GM21367 (cell line): ENCODE data around the gene CRMP1.

ENCODE experiments used
- ATAC-seq: cut with Tn5 transposase; IDR thresholded peaks from one replicate; pipeline ENCODE4 v1.9.1; 2021; ENCODE audit not compliant: unreplicated experiment

The CRMP1 gene

DNA sequence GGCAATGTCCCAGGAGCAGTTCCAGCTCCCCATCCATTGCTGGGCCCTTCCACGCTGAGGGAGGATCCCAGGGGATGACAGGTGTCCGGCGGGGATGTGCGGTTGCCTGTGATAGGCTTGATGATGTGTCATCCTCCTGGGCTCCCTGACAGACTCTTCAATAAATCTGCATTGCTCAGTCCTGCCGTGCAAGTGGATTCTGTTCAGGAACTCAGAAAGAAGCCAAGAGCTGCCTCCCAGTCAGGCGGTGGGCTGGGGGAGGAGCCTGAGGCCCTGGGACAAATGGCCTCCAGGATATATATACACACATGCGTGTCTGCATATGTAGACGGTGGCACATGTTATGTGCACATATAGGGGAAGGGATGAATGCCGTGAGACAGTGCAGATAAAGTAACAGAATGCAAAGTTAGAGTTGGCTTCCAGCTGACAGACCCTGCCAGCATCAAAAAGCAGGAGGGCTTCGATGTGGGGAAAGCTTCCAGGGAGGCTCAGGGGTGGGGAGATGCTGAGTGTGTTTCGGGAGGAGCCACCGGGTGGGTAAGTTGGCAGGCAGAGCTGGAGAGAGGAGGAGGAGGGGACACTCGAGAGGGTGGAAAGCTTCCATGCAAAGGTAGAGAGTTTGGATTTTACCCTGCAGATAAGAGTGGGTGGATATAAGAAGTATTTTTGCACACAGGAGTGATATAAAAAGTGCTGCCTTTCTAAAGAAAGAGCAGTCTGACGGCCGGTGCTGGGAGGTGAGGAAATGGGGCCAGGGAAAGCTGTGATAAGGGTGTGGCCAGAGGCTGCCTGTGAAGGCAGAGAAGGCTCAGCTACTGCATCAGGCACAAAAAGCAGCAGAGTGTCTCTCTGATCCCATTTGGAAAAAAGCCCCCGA, 28.5 kb upstream of the CRMP1 start:
- ATAC-seq = no peak

DNA sequence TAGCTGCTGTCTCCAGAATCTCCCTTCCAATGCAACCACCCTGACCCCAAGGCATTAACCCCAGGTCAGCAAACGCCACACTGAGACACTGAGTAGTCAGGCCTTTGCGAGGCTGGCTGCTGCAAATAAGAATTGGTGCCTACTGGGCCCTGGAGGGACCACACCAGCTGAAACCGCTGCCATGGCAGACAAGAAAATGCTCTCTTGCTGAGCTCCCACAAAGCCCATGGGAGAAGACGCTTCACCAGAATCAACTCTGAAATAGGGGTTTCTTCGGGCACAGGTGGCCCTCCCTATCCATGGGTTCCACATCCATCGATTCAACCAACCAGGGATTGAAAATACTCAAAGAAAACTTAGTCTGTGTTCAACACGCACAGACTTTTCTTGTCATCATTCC, 26.7 kb upstream of the CRMP1 start:
- ATAC-seq = no peak

DNA sequence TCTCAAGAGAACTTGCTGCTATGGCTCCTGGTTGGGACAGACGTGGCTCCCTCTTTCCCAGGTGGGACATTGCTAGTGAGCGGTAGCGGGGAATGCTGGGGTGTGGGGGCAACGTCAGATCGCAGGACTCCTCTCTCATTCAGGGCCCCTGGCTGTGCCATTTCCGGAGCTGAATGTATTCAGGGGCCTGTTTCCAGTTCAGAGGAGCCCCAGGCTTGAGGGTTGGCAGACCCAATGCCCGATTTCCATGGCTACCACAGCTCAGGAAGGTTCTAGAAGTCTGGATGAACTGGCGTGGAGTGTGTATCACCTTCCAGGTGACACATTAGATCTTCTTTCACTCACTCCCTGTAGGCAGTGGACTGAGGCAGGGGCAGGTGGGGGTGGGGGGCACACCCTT, 26.2 kb upstream of the CRMP1 start:
- ATAC-seq = no peak

DNA sequence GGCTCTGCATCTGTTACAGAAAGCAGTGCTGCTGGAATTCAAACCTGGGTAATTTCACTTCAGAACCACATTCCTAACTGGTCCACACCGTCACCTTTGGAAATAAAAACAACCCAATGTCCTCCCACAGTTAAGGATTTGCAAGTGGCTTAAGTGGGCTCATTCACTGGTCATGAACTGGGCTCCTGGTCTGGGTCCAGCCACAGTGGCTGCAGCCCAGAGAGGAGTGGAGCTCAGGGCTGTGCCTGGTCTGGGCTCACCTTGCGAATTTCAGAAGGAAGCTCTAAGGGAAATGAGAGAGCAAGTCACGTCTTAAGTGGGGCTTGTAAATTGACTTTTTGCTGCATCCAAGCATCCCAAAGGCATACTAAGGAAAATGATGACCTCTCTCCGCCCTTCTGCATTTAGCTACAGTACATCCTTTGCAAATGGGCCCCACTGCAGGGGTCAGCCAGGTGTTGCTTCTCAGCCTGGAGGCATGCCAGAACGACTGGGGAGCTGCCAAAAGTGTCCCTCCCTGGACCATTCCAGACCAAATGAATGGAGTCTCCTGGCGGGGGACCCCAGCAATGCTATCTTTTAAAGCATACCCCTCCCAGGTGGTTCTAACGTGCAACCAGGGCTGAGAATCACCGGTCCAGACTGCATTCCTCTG, 25.6 kb upstream of the CRMP1 start:
- no peak for ATAC-seq

DNA sequence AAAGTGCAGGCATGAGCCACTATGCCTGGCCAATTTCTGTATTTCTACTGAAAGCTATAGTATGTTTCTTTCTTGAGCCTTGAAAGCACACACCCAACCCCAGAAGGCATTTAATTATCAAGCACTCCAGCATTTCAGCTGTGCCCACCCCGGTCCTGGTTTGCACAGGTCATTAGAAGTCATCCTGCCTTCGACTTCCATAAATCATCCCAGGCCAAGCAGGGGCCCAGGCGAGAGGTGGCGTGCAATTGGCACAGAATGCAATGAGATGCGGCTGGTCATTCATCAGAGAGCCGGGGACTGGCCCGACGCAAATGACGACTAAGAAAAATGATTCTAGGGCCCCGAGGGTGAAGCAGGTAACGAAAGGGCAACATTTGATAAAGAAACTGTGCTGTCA, 24.8 kb upstream of the CRMP1 start:
- ATAC-seq = no peak

DNA sequence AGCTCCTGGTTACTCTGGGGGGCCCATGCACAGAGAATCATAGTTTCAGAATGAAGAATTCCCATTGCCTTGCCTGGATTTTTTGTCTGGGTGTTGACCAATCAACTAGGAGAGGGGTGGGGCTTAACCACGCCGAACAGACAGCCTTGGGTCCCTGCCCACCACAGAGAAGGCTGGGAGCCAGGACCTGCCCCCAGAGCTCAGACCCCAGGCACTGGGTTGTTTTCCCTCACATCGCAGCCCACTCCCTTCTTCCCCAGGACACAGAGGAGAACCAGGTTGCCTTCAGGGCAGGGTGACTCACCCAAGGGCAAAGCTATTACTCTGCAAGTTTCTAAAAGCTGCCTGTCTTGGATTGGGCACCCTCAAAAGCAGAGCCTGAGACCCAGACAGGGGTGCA, 23.3 kb upstream of the CRMP1 start:
- no peak for ATAC-seq

DNA sequence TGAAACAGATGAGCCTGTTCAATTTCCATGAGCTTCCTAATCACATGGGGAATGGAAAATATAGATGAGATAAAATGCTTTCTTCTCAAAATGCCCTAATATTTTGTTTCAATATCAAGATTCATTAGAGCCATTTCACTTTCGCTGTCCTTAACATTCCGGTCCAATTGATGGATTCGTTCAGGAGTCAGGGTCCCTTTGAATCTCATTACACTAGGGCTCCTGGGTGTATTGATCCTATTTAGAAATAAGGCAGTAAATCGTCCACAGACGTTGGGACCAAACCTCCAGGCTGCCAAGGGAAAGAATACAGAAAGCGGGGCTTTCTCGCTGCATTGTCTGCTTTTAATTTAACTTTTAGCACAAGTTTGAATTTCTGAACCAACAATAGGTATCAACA, 20.6 kb upstream of the CRMP1 start:
- no peak for ATAC-seq

DNA sequence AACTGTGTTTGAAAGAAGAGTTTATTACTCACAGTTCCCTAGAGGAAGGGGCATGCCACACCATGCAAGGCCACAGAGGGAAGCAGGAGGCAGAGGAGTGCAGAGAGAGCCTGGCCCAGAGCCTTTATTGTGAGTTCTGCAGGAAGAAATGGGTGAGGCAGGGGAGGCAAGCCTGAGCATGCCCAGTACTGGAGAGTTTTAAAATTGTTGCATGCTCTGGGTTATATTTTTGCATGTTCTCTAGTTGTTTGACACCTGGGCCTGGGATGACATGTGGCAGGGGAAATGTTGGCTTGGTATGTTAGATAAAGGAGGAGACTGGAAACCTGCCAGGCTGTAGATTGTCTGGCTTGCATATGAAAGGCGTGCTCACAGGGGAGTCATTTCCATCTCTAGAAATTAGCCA, 19.7 kb upstream of the CRMP1 start:
- no peak for ATAC-seq

DNA sequence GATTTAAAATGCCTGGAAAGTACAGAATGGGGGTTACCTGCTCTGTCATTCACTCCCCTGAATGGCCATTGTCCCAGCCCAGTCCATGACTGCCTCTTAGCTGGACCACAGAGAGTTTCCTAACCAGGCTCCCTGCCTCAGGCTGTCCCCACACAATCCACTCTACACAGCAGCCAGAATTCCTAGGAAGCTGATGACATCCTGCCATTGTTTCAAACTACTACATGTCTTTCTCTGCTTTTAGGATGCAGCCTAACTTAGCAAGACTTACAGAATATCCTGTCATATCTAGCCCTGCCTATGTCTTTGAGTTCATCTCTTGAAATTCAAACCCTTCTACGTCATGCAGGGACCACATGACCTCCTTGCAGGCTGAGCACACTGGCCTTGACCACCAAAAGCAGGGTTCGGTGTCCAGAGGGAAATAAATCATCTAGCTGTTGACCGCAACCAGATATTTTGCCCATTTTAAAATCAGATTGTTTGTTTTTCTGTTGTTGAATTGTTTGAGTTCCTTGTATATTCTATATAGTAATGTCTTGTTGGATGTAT, 16.1 kb upstream of the CRMP1 start:
- ATAC-seq = no peak

DNA sequence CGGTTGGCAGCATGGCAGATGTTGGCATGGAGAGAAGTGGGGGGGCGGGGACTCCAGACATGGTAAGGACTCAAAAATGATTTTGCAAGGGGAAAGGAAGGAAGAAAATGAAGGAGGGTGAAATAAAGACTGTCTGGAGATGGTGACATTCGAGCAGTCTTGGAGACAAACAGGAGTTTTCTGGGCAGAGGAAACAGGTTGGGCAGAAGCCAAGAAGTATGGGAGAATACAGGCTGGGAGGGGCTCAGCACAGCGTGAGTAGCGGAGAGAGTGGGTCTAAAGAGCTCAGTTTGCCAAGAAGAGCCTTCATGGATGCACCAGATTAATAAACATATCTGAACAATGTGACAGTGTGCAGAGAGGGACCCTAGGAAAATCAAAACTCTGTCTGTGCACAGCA, 13.3 kb upstream of the CRMP1 start:
- no peak for ATAC-seq

DNA sequence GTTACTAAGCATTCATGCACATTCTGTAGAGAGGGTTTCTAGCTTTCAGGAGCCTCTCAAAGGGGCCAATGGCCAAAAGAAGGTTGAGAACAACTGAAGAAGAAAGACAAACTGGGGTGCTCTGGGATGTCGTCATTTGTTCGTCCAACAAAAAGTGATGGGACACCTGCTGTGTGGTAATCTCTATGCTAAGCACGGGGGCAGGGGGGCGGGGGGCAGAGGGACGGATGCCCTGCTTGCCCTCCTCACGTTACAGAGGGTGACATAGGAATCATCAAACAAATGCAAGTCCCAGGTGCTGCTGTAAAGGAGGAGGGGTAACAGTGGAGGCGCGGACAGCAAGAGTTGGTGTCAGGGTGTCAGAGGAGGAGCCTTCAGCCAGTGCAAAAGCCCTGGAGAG, 12.8 kb upstream of the CRMP1 start:
- ATAC-seq = no peak

DNA sequence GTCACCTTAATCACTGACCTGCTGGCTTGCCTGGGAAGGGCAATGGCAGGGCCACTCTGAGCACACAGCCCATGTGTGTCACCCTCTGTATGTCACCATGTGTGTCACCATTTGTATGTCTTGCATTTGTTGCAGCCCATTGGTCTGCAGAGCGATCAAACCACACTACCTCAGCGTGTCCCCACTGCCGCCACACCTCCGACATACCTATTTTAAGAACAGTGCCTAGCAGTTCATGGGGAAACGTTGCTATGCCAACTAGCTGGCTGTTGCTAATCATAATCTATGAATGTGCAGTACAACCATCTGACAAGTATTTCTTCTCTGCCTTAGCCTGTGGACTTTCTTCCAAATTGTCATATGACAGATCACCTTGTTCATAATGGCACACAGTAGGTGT, 8.0 kb upstream of the CRMP1 start:
- ATAC-seq = no peak

DNA sequence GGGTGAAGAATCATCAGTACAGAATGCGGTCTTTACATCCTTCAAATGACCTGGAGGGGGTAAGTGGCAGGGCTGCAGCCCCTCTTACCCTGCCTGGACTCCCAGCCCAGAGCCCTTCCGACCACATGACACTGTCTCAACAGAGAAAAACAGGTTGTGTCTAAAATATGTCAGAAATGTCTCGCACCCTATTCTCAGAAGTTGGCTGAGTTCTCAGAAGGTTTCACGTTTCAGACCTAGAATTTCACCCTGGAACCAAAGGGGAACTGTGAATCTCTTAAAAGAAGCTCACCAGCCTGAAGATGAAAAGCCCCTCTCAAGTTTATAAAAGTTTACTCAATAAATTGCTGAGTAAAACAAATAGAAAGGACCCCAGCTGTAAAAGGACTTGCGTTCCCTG, 7.0 kb upstream of the CRMP1 start:
- ATAC-seq = no peak

DNA sequence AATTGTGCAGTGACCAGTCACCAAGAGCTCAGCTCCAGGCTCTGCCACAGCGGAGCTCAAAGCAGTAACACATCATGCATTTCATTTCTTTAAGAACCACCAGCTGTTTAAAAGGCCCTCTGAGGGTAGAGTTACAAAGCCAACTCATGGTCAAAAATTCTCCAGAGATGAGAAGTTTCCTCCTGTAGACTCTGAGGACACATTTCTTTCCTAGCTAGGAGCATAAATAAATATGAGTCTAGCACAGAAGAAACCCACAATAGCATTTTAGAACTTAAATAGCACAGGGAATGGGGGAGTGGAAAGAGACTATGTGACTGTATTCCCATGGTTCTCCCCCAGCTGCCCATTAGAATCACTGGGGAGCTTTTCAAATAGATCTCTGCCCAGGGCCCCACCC, 6.5 kb upstream of the CRMP1 start:
- ATAC-seq = no peak

DNA sequence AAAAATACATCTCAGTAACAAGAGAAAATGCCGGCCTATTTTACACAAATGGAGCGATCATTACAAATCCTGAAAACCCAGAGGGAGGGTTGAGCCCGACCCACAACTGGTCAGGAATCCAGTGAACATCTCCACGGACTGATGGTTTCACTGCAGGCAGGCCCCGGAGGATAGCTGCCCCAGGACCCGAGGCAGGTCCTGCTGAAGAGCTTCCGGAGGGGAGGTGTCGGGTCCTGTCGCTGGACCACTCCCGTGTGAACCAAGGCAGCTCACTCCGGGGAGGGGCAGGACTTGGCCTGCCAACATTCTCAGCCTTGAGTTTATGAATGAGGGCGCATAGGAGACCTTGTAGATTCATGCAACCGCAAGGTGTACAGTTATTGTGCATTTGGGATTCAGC, 4.8 kb upstream of the CRMP1 start:
- no peak for ATAC-seq

DNA sequence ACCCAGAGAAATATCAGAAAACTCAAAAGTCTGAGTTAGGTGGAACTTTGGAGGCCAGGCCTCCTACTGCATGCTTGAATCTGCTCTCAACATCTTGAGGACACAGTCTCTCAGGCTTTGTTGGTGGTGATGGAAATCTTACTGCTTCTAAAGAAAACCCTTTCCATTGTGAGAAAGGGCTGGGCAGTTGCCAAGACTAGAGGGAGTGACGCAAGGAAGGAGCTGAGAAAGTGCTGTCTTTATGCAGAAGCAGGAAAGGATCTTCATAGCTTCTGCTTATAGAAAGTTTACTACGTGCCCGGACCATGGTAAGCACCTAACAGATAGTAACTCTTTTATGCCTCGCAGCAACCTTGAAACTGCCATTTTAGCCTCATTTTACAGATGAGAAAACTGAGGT, 2.4 kb upstream of the CRMP1 start:
- no peak for ATAC-seq

DNA sequence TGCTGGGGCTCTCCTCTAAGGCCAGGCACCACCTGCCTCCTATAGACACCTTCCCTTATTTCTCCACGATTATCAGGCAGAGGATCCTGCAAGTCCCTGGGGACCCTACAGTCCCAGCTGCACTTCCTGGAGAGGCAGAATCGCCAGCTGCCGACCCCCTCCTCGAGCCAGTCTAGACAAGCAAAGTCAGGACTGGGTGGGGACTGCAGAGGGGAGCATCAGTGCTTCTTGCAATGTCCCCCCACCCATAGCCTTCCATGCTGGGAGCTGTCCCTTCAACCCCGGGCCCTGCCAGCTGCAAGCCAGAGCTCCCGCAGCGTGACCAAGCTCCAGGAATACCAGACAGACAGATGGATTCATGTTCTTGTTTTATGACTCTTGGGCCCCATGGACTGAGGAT, 1.4 kb upstream of the CRMP1 start:
- no peak for ATAC-seq

DNA sequence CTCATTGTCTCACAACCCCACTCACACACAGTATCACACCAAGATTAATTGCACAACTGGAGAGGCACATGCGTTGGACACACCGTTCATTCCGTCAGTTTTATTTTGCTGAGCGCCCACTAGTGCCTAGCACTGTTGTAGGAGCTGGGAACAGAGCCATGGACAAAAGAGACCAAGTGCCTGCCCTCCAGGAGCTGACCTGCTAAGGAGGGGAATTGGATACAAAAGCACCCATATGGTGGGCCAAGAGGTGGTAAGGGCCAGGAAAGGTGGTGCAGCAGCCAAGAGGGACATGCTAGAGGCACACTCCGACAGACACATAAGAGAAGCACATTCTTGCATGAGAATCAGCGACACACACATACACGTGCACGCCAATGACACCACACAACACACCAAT, 705 bp upstream of the CRMP1 start:
- no peak for ATAC-seq

DNA sequence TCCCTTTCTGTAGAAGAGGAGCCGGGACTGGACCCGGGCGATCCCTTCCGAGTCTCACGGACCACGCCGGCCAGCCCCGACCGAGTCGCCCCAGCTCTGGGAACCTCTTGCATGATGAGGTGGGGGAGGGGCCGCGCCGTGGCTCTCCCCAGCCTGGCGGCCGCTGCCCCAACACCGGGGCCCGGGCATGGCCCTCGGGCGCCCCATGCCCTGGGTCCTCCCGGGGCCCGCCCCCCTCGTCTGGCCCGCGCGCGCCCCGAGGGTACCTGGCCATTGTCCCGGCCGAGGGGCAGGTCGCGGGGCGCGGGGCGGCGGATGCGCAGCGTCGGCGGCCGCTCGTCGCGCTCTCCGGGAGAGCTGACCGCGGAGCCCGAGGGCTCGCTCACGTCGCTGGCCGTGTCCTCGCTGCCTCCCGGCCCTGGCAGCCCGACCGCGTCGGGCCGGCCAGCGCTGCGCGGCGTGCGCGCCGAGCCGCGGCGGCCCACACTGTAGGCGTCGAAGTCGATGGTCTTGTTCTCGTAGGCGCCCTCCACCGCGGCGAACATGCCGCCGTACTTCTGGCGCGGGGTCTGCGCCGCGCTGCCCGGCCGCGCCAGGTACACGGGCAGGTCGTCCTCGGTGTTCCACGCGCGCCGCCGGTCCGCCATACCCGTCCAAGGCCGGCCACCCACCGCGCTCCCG, 423 bp downstream of the CRMP1 start:
- ATAC-seq = no peak

DNA sequence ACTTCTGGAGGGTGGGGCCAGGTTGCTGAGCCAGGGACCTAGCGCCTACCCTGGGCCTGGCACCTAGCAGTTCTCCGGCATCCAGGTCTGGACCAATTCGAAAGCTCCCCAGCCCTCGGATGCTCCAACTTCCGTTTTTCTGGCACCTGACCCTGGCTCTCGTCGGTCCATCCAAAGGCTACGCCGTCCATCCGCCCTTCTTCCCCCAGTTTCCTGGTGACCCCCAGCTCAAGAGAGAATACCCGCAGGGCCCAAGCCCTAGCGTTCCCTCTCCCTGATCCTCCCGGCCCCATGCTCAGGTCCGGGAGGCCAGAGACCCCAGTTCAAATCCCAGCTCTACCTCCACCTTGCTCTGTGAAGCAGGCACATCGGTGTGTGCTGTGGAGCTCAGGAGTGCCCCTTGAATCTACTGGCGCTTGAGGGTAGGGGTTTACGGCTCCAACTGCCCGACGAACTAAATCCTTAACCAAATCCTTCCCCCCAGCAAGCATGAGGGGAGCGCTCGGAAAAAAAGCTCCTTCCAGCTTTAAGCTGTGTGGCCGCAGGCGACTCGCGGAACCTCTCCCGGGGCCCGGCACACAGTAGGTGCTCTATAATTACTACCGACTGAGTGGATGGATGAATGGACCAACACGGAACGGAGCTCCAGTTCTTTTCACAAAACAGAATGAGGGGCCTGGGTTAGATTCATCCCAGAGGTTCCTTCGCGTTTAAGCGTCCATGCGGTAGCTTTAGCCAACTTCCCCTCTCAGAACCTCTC, 1.1 kb downstream of the CRMP1 start:
- ATAC-seq = no peak

DNA sequence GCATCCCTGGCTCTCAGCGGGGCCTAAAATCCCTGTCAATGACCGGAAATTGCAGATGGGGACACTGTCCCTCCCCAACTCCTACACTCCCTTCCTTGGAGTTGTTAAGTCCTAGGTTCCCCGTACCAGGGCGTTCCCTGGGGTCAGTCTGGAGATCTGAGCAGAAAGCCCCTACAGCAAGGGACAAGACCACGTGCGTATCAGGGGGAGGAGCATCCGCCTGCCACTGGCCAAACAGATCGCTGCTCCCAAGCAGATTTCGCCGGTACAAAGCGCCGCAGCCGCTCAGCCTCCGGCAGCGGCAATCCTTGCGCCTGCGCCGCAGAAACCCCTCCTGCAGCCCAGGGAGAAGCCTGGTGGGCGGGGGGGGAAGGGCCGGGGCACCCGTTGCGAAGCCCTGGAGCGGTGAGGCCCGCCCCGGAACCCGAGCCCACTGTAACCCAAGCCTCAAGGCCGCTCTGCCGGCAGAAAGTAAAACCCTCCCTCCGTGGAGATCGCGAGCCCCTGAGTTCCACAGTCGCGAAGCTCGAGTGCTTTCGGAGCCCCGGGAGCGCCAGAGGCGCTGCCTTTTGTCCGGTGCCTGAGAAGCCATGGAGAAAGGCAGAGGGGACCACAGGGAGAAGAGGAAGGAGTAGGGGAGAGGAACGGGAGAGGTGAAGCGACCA, 2.7 kb downstream of the CRMP1 start:
- no peak for ATAC-seq
